OCI-LY1 (cell line): ENCODE measurements around the gene LAIR2.

ENCODE experiments used
- CTCF ChIP-seq: fragments of 200-600 bp; sonication (generic), shearing (Covaris generic); IDR thresholded peaks from 2 replicates; pipeline ENCODE4 v1.5.1; 2017; ENCODE audit warnings: mild to moderate bottlenecking, antibody characterized with exemption, low read length, moderate library complexity, mixed read lengths
- EZH2 ChIP-seq: fragments of 200-600 bp; sonication (generic), shearing (Covaris generic); IDR thresholded peaks from 2 replicates; pipeline ENCODE4 v1.8.0; 2017; ENCODE audit warnings: borderline replicate concordance, mixed run types, mild to moderate bottlenecking, antibody characterized with exemption, low read length, moderate library complexity, mixed read lengths

GRCh38 chr19:54530866-54531265 is 28.2 kb downstream of the LAIR2 start:
- TF ChIP-seq CTCF = no peak
- no peak for TF ChIP-seq EZH2
